Neural cell (in vitro differentiated cells): ENCODE data around the gene ARMH3. TPM values are rescaled to one million over a fixed set of nuclear protein-coding genes. Genes with fewer than 3 reads are reported as not detected.
A peak's percentile ranks its signal among the peaks of the same experiment; 100 is the strongest.

Source experiments
- H2AFZ ChIP-seq: fragments of 200-600, 300-800 bp; sonication (generic), shearing (Covaris generic); 2 replicates; pipeline ENCODE4 v1.6.0; 2014; ENCODE audit warnings: low read depth, mild to moderate bottlenecking, antibody characterized with exemption, low read length, moderate library complexity
- H3F3A ChIP-seq: fragments of 200-600 bp; shearing (Covaris generic); 2 replicates; pipeline ENCODE4 v1.6.1; 2016; ENCODE audit warnings: mild to moderate bottlenecking, moderate library complexity, mixed read lengths, antibody characterized with exemption, low read length; ENCODE audit not compliant: insufficient read depth, poor library complexity, severe bottlenecking
- H3K27ac ChIP-seq: fragments of 200-600, 300-800 bp; sonication (generic), shearing (Covaris generic); 2 replicates; pipeline ENCODE4 v1.5.1; 2014; ENCODE audit warnings: mild to moderate bottlenecking, low read length, moderate library complexity
- H3K27me3 ChIP-seq: fragments of 300-800, 200-600 bp; sonication (generic), shearing (Covaris generic); 2 replicates; pipeline ENCODE4 v1.6.0; 2014; ENCODE audit warnings: mild to moderate bottlenecking, low read depth, low read length, moderate library complexity; ENCODE audit not compliant: insufficient read depth
- H3K36me3 ChIP-seq: fragments of 300-800, 200-600 bp; sonication (generic), shearing (Covaris generic); 2 replicates; pipeline ENCODE4 v1.5.1; 2014; ENCODE audit warnings: mild to moderate bottlenecking, antibody characterized with exemption, low read length, moderate library complexity; ENCODE audit not compliant: insufficient read depth
- H3K4me2 ChIP-seq: fragments of 300-800, 200-600 bp; sonication (generic), shearing (Covaris generic); 2 replicates; pipeline ENCODE4 v1.6.0; 2014; ENCODE audit warnings: mild to moderate bottlenecking, low read length
- H3K4me3 ChIP-seq: fragments of 300-800, 200-600 bp; sonication (generic), shearing (Covaris generic); 2 replicates; pipeline ENCODE4 v1.5.1; 2014; ENCODE audit warnings: mild to moderate bottlenecking, low read length, moderate library complexity
- H3K79me2 ChIP-seq: fragments of 200-600 bp; shearing (Covaris generic); replicated peaks from 2 replicates; pipeline ENCODE4 v1.6.0; 2014; ENCODE audit warnings: mild to moderate bottlenecking, low read length, moderate library complexity; ENCODE audit not compliant: insufficient read depth
- H3K9ac ChIP-seq: fragments of 300-800, 200-600 bp; sonication (generic), shearing (Covaris generic); 2 replicates; pipeline ENCODE4 v1.6.1; 2016; ENCODE audit warnings: mild to moderate bottlenecking, low read length, mixed read lengths
- H3K9me2 ChIP-seq: fragments of 200-600 bp; shearing (Covaris generic); 2 replicates; pipeline ENCODE4 v1.6.1; 2016; ENCODE audit warnings: mild to moderate bottlenecking, low read length, mixed read lengths; ENCODE audit not compliant: insufficient read depth
- H3K9me3 ChIP-seq: fragments of 200-600, 300-800 bp; sonication (generic), shearing (Covaris generic); 2 replicates; pipeline ENCODE4 v1.6.1; 2016; ENCODE audit warnings: mild to moderate bottlenecking, mixed run types, low read length, moderate library complexity, mixed read lengths
- H4K20me1 ChIP-seq: fragments of 200-600 bp; shearing (Covaris generic); 2 replicates; pipeline ENCODE4 v1.6.1; 2016; ENCODE audit warnings: mild to moderate bottlenecking, mixed run types; ENCODE audit not compliant: insufficient read depth
- EP300 ChIP-seq: fragments of 450-650 bp; conservative IDR thresholded peaks from 2 replicates; pipeline ENCODE4 v1.6.1; 2014; ENCODE audit warnings: antibody characterized with exemption, mild to moderate bottlenecking, moderate library complexity; ENCODE audit not compliant: poor library complexity, severe bottlenecking
- EZH2 ChIP-seq: fragments of 200-600, 300-800 bp; shearing (Covaris generic), sonication (generic); IDR thresholded peaks from 2 replicates; pipeline ENCODE4 v1.6.1; 2014; ENCODE audit warnings: antibody characterized with exemption, low read length, borderline replicate concordance, mild to moderate bottlenecking; ENCODE audit not compliant: insufficient read depth, poor library complexity, severe bottlenecking
- MXI1 ChIP-seq: fragments of 450-650 bp; conservative IDR thresholded peaks from 2 replicates; pipeline ENCODE4 v1.6.1; 2014; ENCODE audit warnings: antibody characterized with exemption, mild to moderate bottlenecking; ENCODE audit not compliant: poor library complexity, severe bottlenecking
- POLR2AphosphoS5 ChIP-seq: IDR thresholded peaks from 2 replicates; pipeline ENCODE4 v1.6.1; 2012
- RAD21 ChIP-seq: fragments of 450-650 bp; conservative IDR thresholded peaks from 2 replicates; pipeline ENCODE4 v1.6.1; 2014; ENCODE audit warnings: antibody characterized with exemption, mild to moderate bottlenecking, moderate library complexity
- SMC3 ChIP-seq: fragments of 450-650 bp; conservative IDR thresholded peaks from 2 replicates; pipeline ENCODE4 v1.6.1; 2014; ENCODE audit warnings: antibody characterized with exemption, mild to moderate bottlenecking, moderate library complexity; ENCODE audit not compliant: poor library complexity
- TAF1 ChIP-seq: IDR thresholded peaks from 2 replicates; pipeline ENCODE4 v1.6.1; 2012; ENCODE audit warnings: low read depth
- polyA plus RNA-seq: library from polyadenylated mRNA; depleted of rRNA; stranded (reverse); fragments of >200 nt; gene quantifications from 2 replicates; pipeline ENCODE4 v1.2.3, GENCODE V29; 2014
- TF ChIP-seq, protein P1 (sequence below): IDR thresholded peaks from 2 replicates; pipeline ENCODE4 v1.6.1; 2012; ENCODE audit warnings: borderline replicate concordance
- TF ChIP-seq, protein P2 (sequence below): fragments of 450-650 bp; IDR thresholded peaks from 2 replicates; pipeline ENCODE4 v1.5.1; 2014; ENCODE audit warnings: antibody characterized with exemption, mild to moderate bottlenecking, moderate library complexity; ENCODE audit not compliant: poor library complexity, severe bottlenecking

Gene ARMH3
- polyA plus RNA-seq, 1 donor from 2014 or later: 13.4 TPM

DNA sequence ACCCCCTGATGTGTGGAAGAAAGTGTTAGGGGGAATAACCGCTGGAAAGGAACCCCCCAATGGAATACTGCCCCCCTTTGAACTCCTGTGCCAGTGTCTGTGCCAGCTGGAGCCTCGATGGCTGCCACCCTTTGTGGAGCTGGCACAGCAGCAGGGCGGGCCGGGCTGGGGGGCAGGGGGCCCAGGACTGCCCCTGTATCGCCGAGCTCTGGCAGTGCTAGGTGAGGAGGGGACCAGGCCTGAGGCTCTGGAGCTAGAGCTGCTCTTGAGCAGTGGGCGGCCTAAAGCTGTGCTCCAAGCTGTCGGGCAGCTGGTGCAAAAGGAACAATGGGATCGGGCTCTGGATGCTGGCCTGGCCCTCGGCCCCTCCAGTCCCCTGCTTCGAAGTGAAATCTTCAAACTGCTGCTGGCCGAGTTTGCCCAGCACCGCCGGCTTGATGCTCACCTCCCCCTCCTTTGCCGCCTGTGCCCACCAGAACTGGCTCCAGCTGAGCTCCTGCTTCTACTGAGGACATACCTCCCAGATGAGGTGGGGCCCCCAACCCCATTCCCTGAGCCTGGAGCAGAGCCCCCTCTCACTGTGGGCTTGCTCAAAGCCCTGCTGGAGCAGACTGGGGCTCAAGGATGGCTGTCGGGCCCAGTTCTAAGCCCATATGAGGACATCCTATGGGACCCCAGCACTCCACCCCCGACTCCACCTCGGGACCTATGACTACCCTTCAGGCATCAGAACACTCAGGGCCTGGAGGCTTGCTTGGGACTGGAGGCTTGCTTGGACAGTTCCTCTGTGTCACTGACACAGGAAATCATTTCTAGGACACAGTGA, 11.3 kb upstream of the ARMH3 start:
- Histone ChIP-seq H3F3A (no peaks in the 10 kb centered on the region), H3K27ac (no peak overlapping the region), H3K79me2 (no peaks in the 10 kb centered on the region), H3K9me3 (no peaks in the 10 kb centered on the region), H2AFZ (no peak overlapping the region), H3K4me3 (no peak overlapping the region), H4K20me1 (no peaks in the 10 kb centered on the region), H3K9ac (no peak overlapping the region), H3K27me3 (no peaks in the 10 kb centered on the region), H3K4me2 (no peak overlapping the region), H3K36me3 (no peaks in the 10 kb centered on the region), H3K9me2 (no peaks in the 10 kb centered on the region)
- TF ChIP-seq EP300: no peak
- TF ChIP-seq MXI1: no peak
- TF ChIP-seq, protein P1, sequence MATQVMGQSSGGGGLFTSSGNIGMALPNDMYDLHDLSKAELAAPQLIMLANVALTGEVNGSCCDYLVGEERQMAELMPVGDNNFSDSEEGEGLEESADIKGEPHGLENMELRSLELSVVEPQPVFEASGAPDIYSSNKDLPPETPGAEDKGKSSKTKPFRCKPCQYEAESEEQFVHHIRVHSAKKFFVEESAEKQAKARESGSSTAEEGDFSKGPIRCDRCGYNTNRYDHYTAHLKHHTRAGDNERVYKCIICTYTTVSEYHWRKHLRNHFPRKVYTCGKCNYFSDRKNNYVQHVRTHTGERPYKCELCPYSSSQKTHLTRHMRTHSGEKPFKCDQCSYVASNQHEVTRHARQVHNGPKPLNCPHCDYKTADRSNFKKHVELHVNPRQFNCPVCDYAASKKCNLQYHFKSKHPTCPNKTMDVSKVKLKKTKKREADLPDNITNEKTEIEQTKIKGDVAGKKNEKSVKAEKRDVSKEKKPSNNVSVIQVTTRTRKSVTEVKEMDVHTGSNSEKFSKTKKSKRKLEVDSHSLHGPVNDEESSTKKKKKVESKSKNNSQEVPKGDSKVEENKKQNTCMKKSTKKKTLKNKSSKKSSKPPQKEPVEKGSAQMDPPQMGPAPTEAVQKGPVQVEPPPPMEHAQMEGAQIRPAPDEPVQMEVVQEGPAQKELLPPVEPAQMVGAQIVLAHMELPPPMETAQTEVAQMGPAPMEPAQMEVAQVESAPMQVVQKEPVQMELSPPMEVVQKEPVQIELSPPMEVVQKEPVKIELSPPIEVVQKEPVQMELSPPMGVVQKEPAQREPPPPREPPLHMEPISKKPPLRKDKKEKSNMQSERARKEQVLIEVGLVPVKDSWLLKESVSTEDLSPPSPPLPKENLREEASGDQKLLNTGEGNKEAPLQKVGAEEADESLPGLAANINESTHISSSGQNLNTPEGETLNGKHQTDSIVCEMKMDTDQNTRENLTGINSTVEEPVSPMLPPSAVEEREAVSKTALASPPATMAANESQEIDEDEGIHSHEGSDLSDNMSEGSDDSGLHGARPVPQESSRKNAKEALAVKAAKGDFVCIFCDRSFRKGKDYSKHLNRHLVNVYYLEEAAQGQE: no peak

DNA sequence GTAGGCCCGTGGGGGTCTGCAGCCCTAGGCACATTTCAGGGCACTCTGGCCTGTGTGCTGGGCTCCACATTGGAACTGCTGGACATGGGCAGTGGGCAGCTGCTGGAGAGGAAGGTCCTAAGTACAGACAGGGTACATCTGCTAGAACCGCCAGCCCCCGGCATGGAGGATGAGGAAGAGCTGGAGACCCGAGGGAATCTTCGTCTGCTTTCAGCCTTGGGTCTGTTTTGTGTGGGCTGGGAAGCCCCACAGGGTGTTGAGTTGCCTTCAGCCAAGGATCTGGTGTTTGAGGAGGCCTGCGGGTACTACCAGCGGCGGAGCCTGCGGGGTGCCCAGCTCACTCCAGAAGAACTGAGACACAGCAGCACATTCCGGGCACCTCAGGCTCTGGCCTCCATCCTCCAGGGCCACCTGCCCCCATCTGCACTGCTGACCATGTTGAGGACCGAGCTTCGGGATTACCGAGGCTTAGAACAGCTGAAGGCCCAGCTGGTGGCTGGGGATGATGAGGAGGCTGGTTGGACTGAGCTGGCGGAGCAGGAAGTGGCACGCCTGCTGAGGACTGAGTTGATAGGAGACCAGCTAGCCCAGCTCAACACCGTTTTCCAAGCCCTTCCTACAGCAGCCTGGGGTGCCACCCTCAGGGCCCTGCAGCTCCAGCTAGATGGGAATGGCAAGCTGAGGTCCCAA, 10.6 kb upstream of the ARMH3 start:
- Histone ChIP-seq H3K9me2 (no peaks in the 10 kb centered on the region), H3K27ac (no peak overlapping the region), H3K27me3 (no peaks in the 10 kb centered on the region), H3K9me3 (no peaks in the 10 kb centered on the region), H3K9ac (peak overlapping the region; percentile 85), H3K79me2 (no peaks in the 10 kb centered on the region), H3K36me3 (no peaks in the 10 kb centered on the region), H4K20me1 (no peaks in the 10 kb centered on the region), H3K4me2 (peak overlapping the region; percentile 51), H2AFZ (no peak overlapping the region), H3K4me3 (peak overlapping the region; percentile 90), H3F3A (no peaks in the 10 kb centered on the region)
- TF ChIP-seq TAF1 (no peak), SMC3 (no peak), EZH2 (no peak), EP300 (no peak), MXI1 (no peak), POLR2AphosphoS5 (no peak), RAD21 (no peak)
- TF ChIP-seq, protein P2, sequence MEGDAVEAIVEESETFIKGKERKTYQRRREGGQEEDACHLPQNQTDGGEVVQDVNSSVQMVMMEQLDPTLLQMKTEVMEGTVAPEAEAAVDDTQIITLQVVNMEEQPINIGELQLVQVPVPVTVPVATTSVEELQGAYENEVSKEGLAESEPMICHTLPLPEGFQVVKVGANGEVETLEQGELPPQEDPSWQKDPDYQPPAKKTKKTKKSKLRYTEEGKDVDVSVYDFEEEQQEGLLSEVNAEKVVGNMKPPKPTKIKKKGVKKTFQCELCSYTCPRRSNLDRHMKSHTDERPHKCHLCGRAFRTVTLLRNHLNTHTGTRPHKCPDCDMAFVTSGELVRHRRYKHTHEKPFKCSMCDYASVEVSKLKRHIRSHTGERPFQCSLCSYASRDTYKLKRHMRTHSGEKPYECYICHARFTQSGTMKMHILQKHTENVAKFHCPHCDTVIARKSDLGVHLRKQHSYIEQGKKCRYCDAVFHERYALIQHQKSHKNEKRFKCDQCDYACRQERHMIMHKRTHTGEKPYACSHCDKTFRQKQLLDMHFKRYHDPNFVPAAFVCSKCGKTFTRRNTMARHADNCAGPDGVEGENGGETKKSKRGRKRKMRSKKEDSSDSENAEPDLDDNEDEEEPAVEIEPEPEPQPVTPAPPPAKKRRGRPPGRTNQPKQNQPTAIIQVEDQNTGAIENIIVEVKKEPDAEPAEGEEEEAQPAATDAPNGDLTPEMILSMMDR: no peak
- TF ChIP-seq, protein P1: no peak
